ENCODE data around the gene DIRAS1. TPM values are rescaled to one million over a fixed set of nuclear protein-coding genes. Genes with fewer than 3 reads are reported as not detected.
A peak's percentile ranks its signal among the peaks of the same experiment; 100 is the strongest.

The DIRAS1 gene
- total RNA-seq, 1 donor from 2014 or later, result 0.71 TPM

- no peaks in the 10 kb centered on the region for H3K36me3 ChIP-seq
- H3K27ac ChIP-seq, result no peak overlapping the region
- peaks cover 14% of the 10 kb centered on the region for H3K4me1 ChIP-seq
- ATAC-seq (no peak), DNase-seq (no peak)
- H3K27me3 ChIP-seq (ENCODE audit: low read depth), result no peaks in the 10 kb centered on the region
- no peaks in the 10 kb centered on the region for H3K9me3 ChIP-seq
- no peak overlapping the region for H3K4me3 ChIP-seq
- TF ChIP-seq CTCF (IDR thresholded peaks at IDR 0.05), result no peak
- intact Hi-C loops (cut with DNase I), result no loop called here
Observed at GRCh38 chr19:2743099-2743498, 21.9 kb upstream of the DIRAS1 start.

GRCh38 chr19:2740314-2740656 lies 19.1 kb upstream of the DIRAS1 start:
- intact Hi-C loops (cut with DNase I), result no loop called here
- Histone ChIP-seq H3K36me3 (peaks cover 15% of the 10 kb centered on the region), H3K4me3 (peak overlapping the region; percentile 99), H3K9me3 (no peaks in the 10 kb centered on the region), H3K4me1 (peaks cover 15% of the 10 kb centered on the region), H3K27me3 (ENCODE audit: low read depth) (no peaks in the 10 kb centered on the region), H3K27ac (no peak overlapping the region)
- DNase-seq (no peak), ATAC-seq (no peak)
- TF ChIP-seq CTCF (IDR thresholded peaks at IDR 0.05), result no peak

GRCh38 chr19:2739602-2740313 lies 18.6 kb upstream of the DIRAS1 start, which contains the start of gene SLC39A3:
Gene SLC39A3 (minus strand): TSS chr19:2740017. CDS start chr19:2737257, 2,760 bp downstream.
- DNase-seq (peak; percentile 96), ATAC-seq (peak; percentile 100)
- peak within 1 kb of the TSS; percentile 78 for H3K27ac ChIP-seq
- peaks cover 15% of the 10 kb centered on the region for H3K4me1 ChIP-seq
- no peaks in the 10 kb centered on the region for H3K9me3 ChIP-seq
- TF ChIP-seq CTCF (IDR thresholded peaks at IDR 0.05), result peak; percentile 28
- intact Hi-C loops (cut with DNase I), result no loop called here
- H3K4me3 ChIP-seq, result peak within 1 kb of the TSS; percentile 99
- H3K36me3 ChIP-seq, result peaks cover 20% of the 10 kb centered on the region
- no peaks in the 10 kb centered on the region for H3K27me3 ChIP-seq (ENCODE audit: low read depth)

GRCh38 chr19:2736550-2737190 lies 15.5 kb upstream of the DIRAS1 start:
- intact Hi-C loops (cut with DNase I), result no loop called here
- no peak overlapping the region for H3K4me3 ChIP-seq
- ATAC-seq, result no peak
- no peaks in the 10 kb centered on the region for H3K27me3 ChIP-seq (ENCODE audit: low read depth)
- no peak for TF ChIP-seq CTCF (IDR thresholded peaks at IDR 0.05)
- H3K4me1 ChIP-seq, result peaks cover 15% of the 10 kb centered on the region
- no peak for DNase-seq
- peaks cover 41% of the 10 kb centered on the region for H3K36me3 ChIP-seq
- no peaks in the 10 kb centered on the region for H3K9me3 ChIP-seq
- H3K27ac ChIP-seq, result no peak overlapping the region

- Histone ChIP-seq H3K27me3 (ENCODE audit: low read depth) (no peaks in the 10 kb centered on the region), H3K36me3 (peaks cover 41% of the 10 kb centered on the region), H3K4me3 (no peak overlapping the region), H3K27ac (no peak overlapping the region), H3K9me3 (no peaks in the 10 kb centered on the region), H3K4me1 (peaks cover 15% of the 10 kb centered on the region)
- no peak for TF ChIP-seq CTCF (IDR thresholded peaks at IDR 0.05)
- intact Hi-C loops (cut with DNase I), result no loop called here
- ATAC-seq (no peak), DNase-seq (no peak)
Observed at GRCh38 chr19:2735374-2735773, 14.2 kb upstream of the DIRAS1 start.

All from lower lobe of right lung (tissue), 2 donors.